ENCODE measurements around the gene MRPS12. TPM values are rescaled to one million over a fixed set of nuclear protein-coding genes. Genes with fewer than 3 reads are reported as not detected.

The MRPS12 gene
- total and polyA plus RNA-seq, 9 of the 15 experiments (the other 6 are each of a cell fraction or from before 2014, with no cell fraction given), result 8.1 to 174 (median 52.0) TPM

- TF ChIP-seq, protein P1, sequence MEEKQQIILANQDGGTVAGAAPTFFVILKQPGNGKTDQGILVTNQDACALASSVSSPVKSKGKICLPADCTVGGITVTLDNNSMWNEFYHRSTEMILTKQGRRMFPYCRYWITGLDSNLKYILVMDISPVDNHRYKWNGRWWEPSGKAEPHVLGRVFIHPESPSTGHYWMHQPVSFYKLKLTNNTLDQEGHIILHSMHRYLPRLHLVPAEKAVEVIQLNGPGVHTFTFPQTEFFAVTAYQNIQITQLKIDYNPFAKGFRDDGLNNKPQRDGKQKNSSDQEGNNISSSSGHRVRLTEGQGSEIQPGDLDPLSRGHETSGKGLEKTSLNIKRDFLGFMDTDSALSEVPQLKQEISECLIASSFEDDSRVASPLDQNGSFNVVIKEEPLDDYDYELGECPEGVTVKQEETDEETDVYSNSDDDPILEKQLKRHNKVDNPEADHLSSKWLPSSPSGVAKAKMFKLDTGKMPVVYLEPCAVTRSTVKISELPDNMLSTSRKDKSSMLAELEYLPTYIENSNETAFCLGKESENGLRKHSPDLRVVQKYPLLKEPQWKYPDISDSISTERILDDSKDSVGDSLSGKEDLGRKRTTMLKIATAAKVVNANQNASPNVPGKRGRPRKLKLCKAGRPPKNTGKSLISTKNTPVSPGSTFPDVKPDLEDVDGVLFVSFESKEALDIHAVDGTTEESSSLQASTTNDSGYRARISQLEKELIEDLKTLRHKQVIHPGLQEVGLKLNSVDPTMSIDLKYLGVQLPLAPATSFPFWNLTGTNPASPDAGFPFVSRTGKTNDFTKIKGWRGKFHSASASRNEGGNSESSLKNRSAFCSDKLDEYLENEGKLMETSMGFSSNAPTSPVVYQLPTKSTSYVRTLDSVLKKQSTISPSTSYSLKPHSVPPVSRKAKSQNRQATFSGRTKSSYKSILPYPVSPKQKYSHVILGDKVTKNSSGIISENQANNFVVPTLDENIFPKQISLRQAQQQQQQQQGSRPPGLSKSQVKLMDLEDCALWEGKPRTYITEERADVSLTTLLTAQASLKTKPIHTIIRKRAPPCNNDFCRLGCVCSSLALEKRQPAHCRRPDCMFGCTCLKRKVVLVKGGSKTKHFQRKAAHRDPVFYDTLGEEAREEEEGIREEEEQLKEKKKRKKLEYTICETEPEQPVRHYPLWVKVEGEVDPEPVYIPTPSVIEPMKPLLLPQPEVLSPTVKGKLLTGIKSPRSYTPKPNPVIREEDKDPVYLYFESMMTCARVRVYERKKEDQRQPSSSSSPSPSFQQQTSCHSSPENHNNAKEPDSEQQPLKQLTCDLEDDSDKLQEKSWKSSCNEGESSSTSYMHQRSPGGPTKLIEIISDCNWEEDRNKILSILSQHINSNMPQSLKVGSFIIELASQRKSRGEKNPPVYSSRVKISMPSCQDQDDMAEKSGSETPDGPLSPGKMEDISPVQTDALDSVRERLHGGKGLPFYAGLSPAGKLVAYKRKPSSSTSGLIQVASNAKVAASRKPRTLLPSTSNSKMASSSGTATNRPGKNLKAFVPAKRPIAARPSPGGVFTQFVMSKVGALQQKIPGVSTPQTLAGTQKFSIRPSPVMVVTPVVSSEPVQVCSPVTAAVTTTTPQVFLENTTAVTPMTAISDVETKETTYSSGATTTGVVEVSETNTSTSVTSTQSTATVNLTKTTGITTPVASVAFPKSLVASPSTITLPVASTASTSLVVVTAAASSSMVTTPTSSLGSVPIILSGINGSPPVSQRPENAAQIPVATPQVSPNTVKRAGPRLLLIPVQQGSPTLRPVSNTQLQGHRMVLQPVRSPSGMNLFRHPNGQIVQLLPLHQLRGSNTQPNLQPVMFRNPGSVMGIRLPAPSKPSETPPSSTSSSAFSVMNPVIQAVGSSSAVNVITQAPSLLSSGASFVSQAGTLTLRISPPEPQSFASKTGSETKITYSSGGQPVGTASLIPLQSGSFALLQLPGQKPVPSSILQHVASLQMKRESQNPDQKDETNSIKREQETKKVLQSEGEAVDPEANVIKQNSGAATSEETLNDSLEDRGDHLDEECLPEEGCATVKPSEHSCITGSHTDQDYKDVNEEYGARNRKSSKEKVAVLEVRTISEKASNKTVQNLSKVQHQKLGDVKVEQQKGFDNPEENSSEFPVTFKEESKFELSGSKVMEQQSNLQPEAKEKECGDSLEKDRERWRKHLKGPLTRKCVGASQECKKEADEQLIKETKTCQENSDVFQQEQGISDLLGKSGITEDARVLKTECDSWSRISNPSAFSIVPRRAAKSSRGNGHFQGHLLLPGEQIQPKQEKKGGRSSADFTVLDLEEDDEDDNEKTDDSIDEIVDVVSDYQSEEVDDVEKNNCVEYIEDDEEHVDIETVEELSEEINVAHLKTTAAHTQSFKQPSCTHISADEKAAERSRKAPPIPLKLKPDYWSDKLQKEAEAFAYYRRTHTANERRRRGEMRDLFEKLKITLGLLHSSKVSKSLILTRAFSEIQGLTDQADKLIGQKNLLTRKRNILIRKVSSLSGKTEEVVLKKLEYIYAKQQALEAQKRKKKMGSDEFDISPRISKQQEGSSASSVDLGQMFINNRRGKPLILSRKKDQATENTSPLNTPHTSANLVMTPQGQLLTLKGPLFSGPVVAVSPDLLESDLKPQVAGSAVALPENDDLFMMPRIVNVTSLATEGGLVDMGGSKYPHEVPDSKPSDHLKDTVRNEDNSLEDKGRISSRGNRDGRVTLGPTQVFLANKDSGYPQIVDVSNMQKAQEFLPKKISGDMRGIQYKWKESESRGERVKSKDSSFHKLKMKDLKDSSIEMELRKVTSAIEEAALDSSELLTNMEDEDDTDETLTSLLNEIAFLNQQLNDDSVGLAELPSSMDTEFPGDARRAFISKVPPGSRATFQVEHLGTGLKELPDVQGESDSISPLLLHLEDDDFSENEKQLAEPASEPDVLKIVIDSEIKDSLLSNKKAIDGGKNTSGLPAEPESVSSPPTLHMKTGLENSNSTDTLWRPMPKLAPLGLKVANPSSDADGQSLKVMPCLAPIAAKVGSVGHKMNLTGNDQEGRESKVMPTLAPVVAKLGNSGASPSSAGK (IDR thresholded peaks at IDR 0.05), result no peak
- TF ChIP-seq ZNF830 (CRISPR knock-in tag; IDR thresholded peaks at IDR 0.05) (no peak), ZNF124 (CRISPR knock-in tag; IDR thresholded peaks at IDR 0.05) (no peak), POLR2AphosphoS5 (IDR thresholded peaks at IDR 0.05; ENCODE audit: control insufficient read depth, insufficient read depth, low read depth, low read length) (no peak), TARDBP (IDR thresholded peaks at IDR 0.05) (no peak), TBL1XR1 (IDR thresholded peaks at IDR 0.05; ENCODE audit: low read length in 2 of 2) (no peak), ZNF507 (tag; conservative IDR thresholded peaks at IDR 0.05) (no peak), MTF1 (CRISPR knock-in tag; IDR thresholded peaks at IDR 0.05; ENCODE audit: borderline replicate concordance) (no peak), ZNF449 (CRISPR knock-in tag; IDR thresholded peaks at IDR 0.05) (no peak)
- TF ChIP-seq, protein P2, sequence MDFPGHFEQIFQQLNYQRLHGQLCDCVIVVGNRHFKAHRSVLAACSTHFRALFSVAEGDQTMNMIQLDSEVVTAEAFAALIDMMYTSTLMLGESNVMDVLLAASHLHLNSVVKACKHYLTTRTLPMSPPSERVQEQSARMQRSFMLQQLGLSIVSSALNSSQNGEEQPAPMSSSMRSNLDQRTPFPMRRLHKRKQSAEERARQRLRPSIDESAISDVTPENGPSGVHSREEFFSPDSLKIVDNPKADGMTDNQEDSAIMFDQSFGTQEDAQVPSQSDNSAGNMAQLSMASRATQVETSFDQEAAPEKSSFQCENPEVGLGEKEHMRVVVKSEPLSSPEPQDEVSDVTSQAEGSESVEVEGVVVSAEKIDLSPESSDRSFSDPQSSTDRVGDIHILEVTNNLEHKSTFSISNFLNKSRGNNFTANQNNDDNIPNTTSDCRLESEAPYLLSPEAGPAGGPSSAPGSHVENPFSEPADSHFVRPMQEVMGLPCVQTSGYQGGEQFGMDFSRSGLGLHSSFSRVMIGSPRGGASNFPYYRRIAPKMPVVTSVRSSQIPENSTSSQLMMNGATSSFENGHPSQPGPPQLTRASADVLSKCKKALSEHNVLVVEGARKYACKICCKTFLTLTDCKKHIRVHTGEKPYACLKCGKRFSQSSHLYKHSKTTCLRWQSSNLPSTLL (IDR thresholded peaks at IDR 0.05), result no peak
- TF ChIP-seq, protein P3, sequence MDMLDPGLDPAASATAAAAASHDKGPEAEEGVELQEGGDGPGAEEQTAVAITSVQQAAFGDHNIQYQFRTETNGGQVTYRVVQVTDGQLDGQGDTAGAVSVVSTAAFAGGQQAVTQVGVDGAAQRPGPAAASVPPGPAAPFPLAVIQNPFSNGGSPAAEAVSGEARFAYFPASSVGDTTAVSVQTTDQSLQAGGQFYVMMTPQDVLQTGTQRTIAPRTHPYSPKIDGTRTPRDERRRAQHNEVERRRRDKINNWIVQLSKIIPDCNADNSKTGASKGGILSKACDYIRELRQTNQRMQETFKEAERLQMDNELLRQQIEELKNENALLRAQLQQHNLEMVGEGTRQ (CRISPR knock-in tag; IDR thresholded peaks at IDR 0.05), result no peak
Measured at GRCh38 chr19:38920602-38921419, 9.9 kb upstream of the MRPS12 start (continued).
